Loucy (cell line): ENCODE data around the gene ARHGDIA.
A peak's percentile ranks its signal among the peaks of the same experiment; 100 is the strongest.
"Not testable (repeated sequence)": the region's sequence is repeated elsewhere in the genome, so short reads cannot be mapped to it uniquely, and the experiment has no call there.

Experiments
- H2AFZ ChIP-seq: fragments of 200-600 bp; sonication (generic); 2 replicates; pipeline ENCODE4 v1.6.0; 2016; ENCODE audit warnings: antibody characterized with exemption, mild to moderate bottlenecking, low read length, moderate library complexity
- H3F3A ChIP-seq: fragments of 200-600 bp; 2 replicates; pipeline ENCODE4 v1.6.0; 2016; ENCODE audit warnings: antibody characterized with exemption, low read depth, mild to moderate bottlenecking
- H3K27me3 ChIP-seq: fragments of 200-600 bp; sonication (generic); 2 replicates; pipeline ENCODE4 v1.6.1; 2014; ENCODE audit warnings: low read length, mild to moderate bottlenecking; ENCODE audit not compliant: insufficient read depth, poor library complexity, severe bottlenecking
- H3K36me3 ChIP-seq: fragments of 200-600 bp; sonication (generic); 2 replicates; pipeline ENCODE4 v1.6.1; 2016; ENCODE audit warnings: low read length; ENCODE audit not compliant: insufficient read depth
- H3K4me1 ChIP-seq: fragments of 200-600 bp; sonication (generic); 2 replicates; pipeline ENCODE4 v1.5.1; 2014; ENCODE audit warnings: low read length, mild to moderate bottlenecking; ENCODE audit not compliant: insufficient read depth, poor library complexity, severe bottlenecking
- H3K4me2 ChIP-seq: fragments of 200-600 bp; sonication (generic); 2 replicates; pipeline ENCODE4 v1.6.0; 2014; ENCODE audit warnings: antibody characterized with exemption, low read length, low read depth, mild to moderate bottlenecking; ENCODE audit not compliant: poor library complexity, severe bottlenecking
- H3K4me3 ChIP-seq: fragments of 200-600 bp; sonication (generic); 2 replicates; pipeline ENCODE4 v1.5.1; 2014; ENCODE audit warnings: low read length, mild to moderate bottlenecking, mixed read lengths; ENCODE audit not compliant: poor library complexity, severe bottlenecking
- H3K79me2 ChIP-seq: fragments of 200-600 bp; sonication (generic); 2 replicates; pipeline ENCODE4 v1.6.1; 2014; ENCODE audit warnings: low read length; ENCODE audit not compliant: insufficient read depth
- H3K9ac ChIP-seq: fragments of 200-600 bp; sonication (generic); 2 replicates; pipeline ENCODE4 v1.6.0; 2014; ENCODE audit warnings: mild to moderate bottlenecking, low read depth, low read length, moderate library complexity; ENCODE audit not compliant: poor library complexity, severe bottlenecking
- H3K9me2 ChIP-seq: fragments of 200-600 bp; sonication (generic); replicated peaks from 2 replicates; pipeline ENCODE4 v1.6.1; 2016; ENCODE audit warnings: low read depth, low read length, mixed read lengths
- H3K9me3 ChIP-seq: fragments of 200-600 bp; sonication (generic); 2 replicates; pipeline ENCODE4 v1.6.1; 2014; ENCODE audit warnings: mild to moderate bottlenecking, antibody characterized with exemption, low read length, low read depth; ENCODE audit not compliant: insufficient read depth
- H4K20me1 ChIP-seq: fragments of 200-600 bp; sonication (generic); 2 replicates; pipeline ENCODE4 v1.6.0; 2014; ENCODE audit warnings: antibody characterized with exemption, low read length, mild to moderate bottlenecking; ENCODE audit not compliant: insufficient read depth, poor library complexity, severe bottlenecking
- CTCF ChIP-seq: fragments of 200-600 bp; sonication (generic); conservative IDR thresholded peaks from 2 replicates; pipeline ENCODE4 v1.5.1; 2014; ENCODE audit warnings: mild to moderate bottlenecking, antibody characterized with exemption, low read length
- EZH2phosphoT487 ChIP-seq: fragments of 200-600 bp; IDR thresholded peaks from 2 replicates; pipeline ENCODE4 v1.6.1; 2018; ENCODE audit warnings: antibody characterized with exemption, mild to moderate bottlenecking, moderate library complexity, borderline replicate concordance

ARHGDIA gene

GRCh38 chr17:81870981-81871386 lies at the start of gene ARHGDIA:
TSS of gene ARHGDIA (minus strand) at chr17:81871337. CDS start at chr17:81869930, 1,407 bp downstream.
- Histone ChIP-seq H3K9me3 (no peaks in the 10 kb centered on the region), H3K4me1 (peaks cover 17% of the 10 kb centered on the region), H3F3A (peaks cover 8% of the 10 kb centered on the region; the same call in 1 of the 2 replicates), H3K36me3 (peaks cover 18% of the 10 kb centered on the region), H3K4me3 (peak within 1 kb of the TSS; percentile 95), H3K9me2 (no peaks in the 10 kb centered on the region), H4K20me1 (peaks cover 33% of the 10 kb centered on the region), H3K27me3 (peaks cover 4% of the 10 kb centered on the region), H2AFZ (peak within 1 kb of the TSS; percentile 62), H3K4me2 (peak within 1 kb of the TSS; percentile 99), H3K79me2 (peaks cover 65% of the 10 kb centered on the region), H3K9ac (peak within 1 kb of the TSS; percentile 100)
- TF ChIP-seq EZH2phosphoT487 (no peak), CTCF (no peak)

GRCh38 chr17:81918832-81919545 lies 47.9 kb upstream of the ARHGDIA start:
- H3F3A ChIP-seq = no peaks in the 10 kb centered on the region

GRCh38 chr17:81918333-81918669 lies 47.2 kb upstream of the ARHGDIA start:
- H3K9me3 ChIP-seq, H3K9me2 ChIP-seq, H3K9ac ChIP-seq, H3K4me1 ChIP-seq, H3K27me3 ChIP-seq, H3F3A ChIP-seq, H2AFZ ChIP-seq: not testable (repeated sequence)
- H3K79me2 ChIP-seq = peaks cover 42% of the 10 kb centered on the region
- peaks cover 24% of the 10 kb centered on the region; the same call in 1 of the 2 replicates for H3K36me3 ChIP-seq
- peak overlapping the region; percentile 87 for H3K4me2 ChIP-seq
- peak overlapping the region; percentile 79 for H3K4me3 ChIP-seq
- peaks cover 20% of the 10 kb centered on the region for H4K20me1 ChIP-seq

More at GRCh38 chr17:81918832-81919545, 47.9 kb upstream of the ARHGDIA start:
- TF ChIP-seq CTCF (no peak), EZH2phosphoT487 (no peak)
- H3K79me2 ChIP-seq = peaks cover 49% of the 10 kb centered on the region
- H3K36me3 ChIP-seq = peaks cover 17% of the 10 kb centered on the region; the same call in 1 of the 2 replicates
- no peak overlapping the region for H3K4me2 ChIP-seq
- no peak overlapping the region for H3K4me3 ChIP-seq
- H3K9ac ChIP-seq = no peak overlapping the region
- no peak overlapping the region for H2AFZ ChIP-seq
- H3K4me1 ChIP-seq = peaks cover 9% of the 10 kb centered on the region
- H4K20me1 ChIP-seq = peaks cover 23% of the 10 kb centered on the region
- H3K9me2 ChIP-seq = no peaks in the 10 kb centered on the region
- H3K9me3 ChIP-seq = no peaks in the 10 kb centered on the region
- H3K27me3 ChIP-seq = no peaks in the 10 kb centered on the region
